ENCODE data around the gene SACS.

Gene SACS

GRCh38 chr13:23350009-23350408 is 83.5 kb downstream of the SACS start:
- no peak overlapping the region for H3K27ac ChIP-seq
- H3K27me3 ChIP-seq: no peaks in the 10 kb centered on the region
- H3K36me3 ChIP-seq: peaks cover 8% of the 10 kb centered on the region
- H3K4me1 ChIP-seq (ENCODE audit: control insufficient read depth in 1 of 2, insufficient read depth in 1 of 2, low read depth in 1 of 2, low read length in 1 of 2): no peaks in the 10 kb centered on the region
- H3K9me3 ChIP-seq: no peaks in the 10 kb centered on the region
- no peak for TF ChIP-seq CTCF (IDR thresholded peaks at IDR 0.05)
- H3K4me3 ChIP-seq (ENCODE audit: low read depth in 1 of 2, low read length in 1 of 2): no peak overlapping the region

GRCh38 chr13:23349161-23349897 is 84.2 kb downstream of the SACS start:
- peaks cover 1% of the 10 kb centered on the region for H3K36me3 ChIP-seq
- H3K4me1 ChIP-seq (ENCODE audit: control insufficient read depth in 1 of 2, insufficient read depth in 1 of 2, low read depth in 1 of 2, low read length in 1 of 2): no peaks in the 10 kb centered on the region
- H3K27ac ChIP-seq: no peak overlapping the region
- H3K27me3 ChIP-seq: no peaks in the 10 kb centered on the region
- H3K9me3 ChIP-seq: no peaks in the 10 kb centered on the region
- H3K4me3 ChIP-seq (ENCODE audit: low read depth in 1 of 2, low read length in 1 of 2): no peak overlapping the region
- no peak for TF ChIP-seq CTCF (IDR thresholded peaks at IDR 0.05)

DNA sequence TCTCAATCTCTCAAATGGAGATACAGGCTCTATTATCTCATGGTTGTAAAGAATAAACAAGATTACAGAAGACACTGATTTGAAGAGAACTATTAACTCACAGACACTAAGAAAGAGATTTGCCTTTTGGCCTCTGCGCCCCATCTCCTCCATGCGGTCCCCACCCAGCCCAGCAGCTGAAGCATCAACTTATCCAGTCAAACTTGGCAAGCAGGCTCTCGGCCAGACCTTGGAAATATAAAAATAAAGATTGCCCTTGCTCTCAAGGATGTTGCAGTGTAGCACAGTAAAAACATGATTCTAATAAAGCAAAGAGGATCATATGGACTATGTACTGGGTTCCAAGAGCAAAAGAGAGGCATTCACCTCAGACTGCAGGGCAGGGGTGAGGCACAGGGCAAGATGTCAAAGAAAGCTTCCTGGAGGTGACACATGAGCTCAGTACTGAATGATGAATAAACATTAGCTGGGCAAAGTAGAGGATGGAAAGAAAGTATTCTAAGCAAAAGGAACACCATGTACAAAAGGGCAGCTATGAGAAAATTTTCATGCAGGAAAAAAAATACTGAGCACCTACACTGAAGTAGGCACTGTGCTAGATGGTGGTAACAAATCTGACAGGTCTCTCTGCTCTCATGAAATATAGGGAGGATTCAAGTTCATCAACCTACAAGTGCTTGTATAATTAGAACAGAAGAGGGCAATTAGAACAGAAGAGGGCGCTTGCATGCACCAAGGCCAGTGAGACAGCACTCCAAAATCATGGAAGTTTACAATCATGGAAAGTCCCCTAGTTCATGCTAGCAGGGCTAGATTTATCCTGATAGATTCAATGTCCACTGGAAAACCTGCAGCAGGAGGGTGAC is 85.0 kb downstream of the SACS start:
- no peak overlapping the region for H3K27ac ChIP-seq
- H3K9me3 ChIP-seq: no peaks in the 10 kb centered on the region
- no peaks in the 10 kb centered on the region for H3K36me3 ChIP-seq
- no peaks in the 10 kb centered on the region for H3K27me3 ChIP-seq
- no peaks in the 10 kb centered on the region for H3K4me1 ChIP-seq (ENCODE audit: control insufficient read depth in 1 of 2, insufficient read depth in 1 of 2, low read depth in 1 of 2, low read length in 1 of 2)
- no peak overlapping the region for H3K4me3 ChIP-seq (ENCODE audit: low read depth in 1 of 2, low read length in 1 of 2)
- TF ChIP-seq CTCF (IDR thresholded peaks at IDR 0.05): no peak

GRCh38 chr13:23347601-23348000 is 85.9 kb downstream of the SACS start:
- Histone ChIP-seq H3K9me3 (no peaks in the 10 kb centered on the region), H3K36me3 (no peaks in the 10 kb centered on the region), H3K4me1 (ENCODE audit: control insufficient read depth in 1 of 2, insufficient read depth in 1 of 2, low read depth in 1 of 2, low read length in 1 of 2) (no peaks in the 10 kb centered on the region), H3K27me3 (no peaks in the 10 kb centered on the region), H3K4me3 (ENCODE audit: low read depth in 1 of 2, low read length in 1 of 2) (no peak overlapping the region), H3K27ac (no peak overlapping the region)
- no peak for TF ChIP-seq CTCF (IDR thresholded peaks at IDR 0.05)

GRCh38 chr13:23344931-23345595 is 88.4 kb downstream of the SACS start:
- no peaks in the 10 kb centered on the region for H3K27me3 ChIP-seq
- no peaks in the 10 kb centered on the region for H3K4me1 ChIP-seq (ENCODE audit: control insufficient read depth in 1 of 2, insufficient read depth in 1 of 2, low read depth in 1 of 2, low read length in 1 of 2)
- TF ChIP-seq CTCF (IDR thresholded peaks at IDR 0.05): no peak
- H3K27ac ChIP-seq: no peak overlapping the region
- H3K4me3 ChIP-seq (ENCODE audit: low read depth in 1 of 2, low read length in 1 of 2): no peak overlapping the region
- no peaks in the 10 kb centered on the region for H3K9me3 ChIP-seq
- peaks cover 7% of the 10 kb centered on the region for H3K36me3 ChIP-seq

All from neutrophil (primary cell).